Bone marrow (tissue), 2 donors: ENCODE measurements around the gene PAX7.

ENCODE experiments used
- DNase-seq, 2 donors: peaks; one replicate each; lab custom pipeline; 2025; lab: John Stamatoyannopoulos, UW

PAX7 gene

DNA sequence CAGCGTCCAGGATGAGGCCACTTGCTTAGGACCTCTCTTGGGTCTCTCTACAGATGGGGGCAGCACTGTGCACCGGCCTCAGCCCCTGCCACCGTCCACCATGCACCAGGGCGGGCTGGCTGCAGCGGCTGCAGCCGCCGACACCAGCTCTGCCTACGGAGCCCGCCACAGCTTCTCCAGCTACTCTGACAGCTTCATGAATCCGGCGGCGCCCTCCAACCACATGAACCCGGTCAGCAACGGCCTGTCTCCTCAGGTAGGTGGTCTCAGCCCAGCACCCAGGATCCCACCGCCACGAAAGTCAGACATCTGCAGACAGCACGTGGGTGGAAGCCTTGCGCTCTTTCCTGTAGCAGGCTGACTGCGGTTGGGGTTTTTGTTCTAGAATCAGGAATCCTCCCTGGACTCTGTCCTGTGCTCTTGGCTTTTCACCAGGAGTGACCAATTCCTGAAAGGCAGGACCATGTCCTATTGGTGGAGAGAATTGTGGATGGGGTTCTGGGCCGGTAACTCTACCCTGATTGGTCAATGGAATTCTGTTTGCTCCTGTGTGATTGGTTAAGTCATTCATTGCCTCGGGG, 72.5 kb downstream of the PAX7 start:
- no peak for DNase-seq

DNA sequence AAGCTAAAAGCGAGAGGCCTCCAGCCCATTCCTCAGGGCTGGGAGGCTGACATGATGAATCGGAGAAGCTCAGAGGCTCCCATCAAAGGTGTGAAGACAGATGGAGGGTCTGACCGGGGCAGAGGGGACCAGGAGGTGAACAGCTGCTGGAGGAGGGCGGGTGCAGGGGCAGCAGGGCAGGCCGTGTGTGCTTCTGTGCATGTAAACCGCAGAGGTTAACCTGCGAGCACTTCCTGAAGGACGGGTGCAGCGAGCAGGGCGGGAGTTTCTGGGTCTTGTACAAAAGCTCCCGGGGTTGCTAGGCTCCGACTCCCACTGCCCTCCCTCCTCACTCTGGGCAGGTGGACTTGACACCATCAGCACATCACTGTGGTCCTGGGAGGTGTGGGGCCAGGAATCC, 75.2 kb downstream of the PAX7 start:
- DNase-seq: no peak

DNA sequence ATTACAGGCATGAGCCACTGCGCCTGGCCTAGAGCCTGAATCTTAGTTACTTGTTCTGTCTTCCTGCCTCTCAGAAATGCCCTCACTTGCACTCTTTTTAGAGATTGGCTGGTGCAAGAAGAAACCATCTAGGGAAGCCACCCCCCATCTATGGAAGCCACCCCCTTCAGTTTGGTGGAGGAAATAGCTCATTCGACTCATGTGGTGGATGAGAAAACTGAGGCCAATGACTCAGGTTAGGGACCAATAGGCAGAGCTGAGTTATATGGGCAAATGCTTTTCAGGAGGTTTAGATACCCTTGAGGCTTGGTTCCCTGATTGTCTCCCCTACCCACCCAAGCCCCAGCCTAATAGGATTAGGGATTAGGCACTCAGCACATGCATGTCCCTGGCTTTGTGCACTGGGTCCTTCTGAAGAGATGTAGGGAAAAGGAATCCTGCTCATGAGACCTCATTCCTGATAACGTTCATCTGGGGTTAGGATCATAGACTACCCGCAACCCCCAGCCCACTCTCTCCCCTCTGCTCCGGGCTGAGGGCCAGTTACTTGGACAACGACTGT, 77.1 kb downstream of the PAX7 start:
- DNase-seq: no peak

DNA sequence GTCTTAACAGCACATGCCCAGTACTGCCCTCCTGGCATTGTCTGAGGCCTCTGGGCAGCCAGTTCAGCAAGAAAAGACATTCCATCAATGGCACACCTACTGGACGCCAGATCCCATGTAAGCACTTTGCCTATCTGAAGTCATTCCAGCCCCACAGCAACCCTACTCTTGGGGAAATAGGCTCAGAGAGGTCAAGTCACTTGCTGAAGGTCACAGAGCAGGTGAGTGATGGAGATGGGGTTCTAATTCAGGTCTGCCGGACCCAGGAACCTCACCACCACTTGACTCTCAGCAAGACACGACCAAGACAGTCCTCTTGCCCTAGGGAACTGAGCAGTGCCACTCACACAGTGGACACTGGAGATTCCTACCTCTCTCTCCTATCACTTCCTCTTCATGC, 79.4 kb downstream of the PAX7 start:
- DNase-seq: no peak

DNA sequence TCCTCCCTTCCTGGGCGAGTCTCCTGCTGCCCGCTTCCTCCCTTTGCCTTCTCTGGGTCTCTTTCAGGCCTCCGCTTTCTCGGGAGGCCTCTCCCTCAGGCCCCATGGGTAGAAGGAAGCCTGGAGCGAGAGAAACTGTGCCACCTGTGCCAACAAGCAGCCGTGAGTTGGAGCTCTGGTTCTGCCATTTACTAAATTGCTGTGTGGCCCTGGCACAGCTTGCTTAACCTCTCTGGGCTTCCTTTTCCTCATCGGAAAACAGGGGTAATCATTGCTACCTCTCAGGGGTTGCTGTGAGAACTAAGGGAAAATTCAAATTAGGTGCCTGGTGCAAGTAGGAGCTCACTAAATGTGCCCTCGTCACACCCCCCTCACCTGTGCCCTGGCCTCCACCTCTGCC, 80.4 kb downstream of the PAX7 start:
- DNase-seq: no peak

DNA sequence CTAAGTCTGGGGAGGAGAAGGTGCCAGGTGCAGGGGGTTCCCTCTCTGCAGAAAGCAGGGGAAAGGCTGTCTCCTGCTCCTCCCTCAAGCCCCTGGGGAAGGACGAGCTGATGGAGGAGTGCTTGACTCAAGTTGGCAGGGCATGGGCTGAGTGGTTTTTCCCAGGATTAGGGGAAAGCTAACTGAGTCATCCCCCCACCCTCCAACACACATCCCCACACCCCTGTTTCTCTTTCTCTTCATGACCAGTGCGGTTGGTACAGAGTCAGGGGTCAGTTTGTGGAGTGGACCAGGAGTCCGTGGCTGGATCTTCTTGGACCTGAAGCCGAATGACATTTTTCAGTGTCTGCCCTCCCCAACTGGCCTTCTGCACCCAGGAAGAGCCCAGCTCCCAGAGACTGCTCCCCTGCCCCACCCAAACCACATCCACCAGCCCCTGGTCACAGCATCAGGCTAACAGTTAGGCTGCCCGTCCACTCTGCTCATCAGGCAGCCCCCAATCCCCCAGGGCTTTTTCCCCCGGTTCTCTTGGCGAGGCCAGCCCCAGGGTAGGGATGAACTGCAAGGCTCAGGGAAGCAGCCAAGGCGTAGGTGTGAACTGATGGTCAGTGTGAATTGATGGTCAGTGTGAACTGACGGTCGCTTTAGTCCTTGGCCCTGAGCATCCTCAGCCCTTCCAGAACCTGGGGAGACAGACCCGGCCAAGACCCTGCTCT, 81.0 kb downstream of the PAX7 start:
- no peak for DNase-seq

DNA sequence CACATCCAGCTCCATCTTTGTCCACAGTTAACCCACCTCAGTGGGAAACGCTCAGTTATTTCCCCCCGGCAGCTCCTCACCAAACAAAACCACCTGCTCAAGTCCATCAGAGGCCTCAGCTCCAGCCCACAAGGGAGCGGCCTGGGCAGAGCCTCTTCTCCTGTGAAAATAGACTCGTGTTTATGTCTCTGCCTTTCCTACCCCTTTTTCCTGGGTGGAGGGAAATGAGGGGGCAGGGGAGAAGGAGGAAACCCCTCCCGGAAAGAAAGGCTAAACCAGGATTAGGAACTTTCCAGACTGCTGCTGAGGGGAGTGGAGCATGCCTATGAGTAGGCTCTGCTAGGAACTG, 81.6 kb downstream of the PAX7 start:
- no peak for DNase-seq

DNA sequence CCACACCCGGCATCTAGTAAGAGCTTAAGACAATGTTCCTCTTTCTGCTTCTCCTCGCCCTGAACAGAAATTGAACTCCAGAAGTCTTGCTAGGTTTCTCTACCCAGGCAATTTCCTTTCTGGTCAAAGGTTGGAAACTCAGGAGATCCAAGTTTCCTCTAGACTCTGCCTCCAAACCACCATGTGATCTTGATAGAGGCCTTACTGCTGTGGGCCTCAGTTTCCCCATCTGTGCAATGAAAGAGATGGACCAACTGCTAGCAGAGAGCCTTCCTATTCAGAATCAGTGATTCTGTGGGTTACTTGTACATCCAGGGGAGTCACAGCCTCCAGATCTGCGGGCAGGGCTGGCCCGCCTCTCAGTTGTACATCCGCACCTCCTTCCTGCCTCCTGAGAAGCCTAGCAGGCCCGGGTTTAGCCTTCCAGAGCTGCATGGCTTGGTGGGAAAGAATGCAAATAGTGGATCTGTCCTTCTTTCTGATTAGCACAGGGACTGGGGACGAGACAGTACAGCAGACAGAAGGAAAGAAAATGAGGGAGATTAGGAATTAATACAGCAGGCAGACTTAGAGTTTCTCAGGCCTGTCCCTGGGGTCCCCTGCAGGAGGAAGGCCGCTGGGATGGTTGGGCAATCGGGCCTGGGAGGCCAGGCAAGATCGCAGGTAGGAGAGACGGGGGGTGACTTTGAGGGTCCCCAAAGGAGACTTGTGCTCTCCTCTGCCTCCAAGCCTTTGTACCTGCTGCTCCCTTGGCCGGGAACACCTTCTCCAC, 83.9 kb downstream of the PAX7 start:
- no peak for DNase-seq

DNA sequence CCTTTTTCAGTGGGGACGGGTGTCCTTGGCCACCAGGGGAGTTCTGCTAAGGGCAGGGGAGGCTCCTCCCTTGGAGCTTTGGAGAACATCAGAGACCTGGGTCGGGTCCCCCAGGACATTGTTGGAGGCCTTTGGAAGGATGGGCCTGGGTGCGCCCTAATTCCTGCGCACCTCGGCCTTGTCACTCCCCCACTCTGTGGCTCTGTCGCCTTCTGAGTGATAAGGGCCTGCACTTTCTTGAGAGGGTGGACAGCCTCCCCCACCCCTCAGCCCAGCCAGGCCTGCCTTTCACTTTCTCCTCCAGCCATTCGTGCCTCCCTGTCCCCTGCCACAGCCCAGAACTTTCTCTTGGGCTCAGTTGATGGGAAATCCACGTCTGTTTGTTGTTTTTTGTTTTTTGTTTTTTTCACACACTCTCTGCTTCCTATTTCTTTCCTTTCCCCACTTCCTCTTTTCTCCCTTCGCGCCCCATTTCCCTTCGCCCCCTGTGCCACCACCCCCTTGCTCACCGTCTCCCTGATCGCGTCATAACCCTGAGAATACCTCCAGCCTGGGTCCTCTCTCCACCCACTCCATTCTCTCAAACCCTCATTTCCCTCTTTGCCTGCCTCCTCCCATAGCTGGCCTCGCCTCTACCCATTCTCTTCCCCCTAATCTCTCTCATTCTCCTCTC, 85.6 kb downstream of the PAX7 start:
- no peak for DNase-seq

DNA sequence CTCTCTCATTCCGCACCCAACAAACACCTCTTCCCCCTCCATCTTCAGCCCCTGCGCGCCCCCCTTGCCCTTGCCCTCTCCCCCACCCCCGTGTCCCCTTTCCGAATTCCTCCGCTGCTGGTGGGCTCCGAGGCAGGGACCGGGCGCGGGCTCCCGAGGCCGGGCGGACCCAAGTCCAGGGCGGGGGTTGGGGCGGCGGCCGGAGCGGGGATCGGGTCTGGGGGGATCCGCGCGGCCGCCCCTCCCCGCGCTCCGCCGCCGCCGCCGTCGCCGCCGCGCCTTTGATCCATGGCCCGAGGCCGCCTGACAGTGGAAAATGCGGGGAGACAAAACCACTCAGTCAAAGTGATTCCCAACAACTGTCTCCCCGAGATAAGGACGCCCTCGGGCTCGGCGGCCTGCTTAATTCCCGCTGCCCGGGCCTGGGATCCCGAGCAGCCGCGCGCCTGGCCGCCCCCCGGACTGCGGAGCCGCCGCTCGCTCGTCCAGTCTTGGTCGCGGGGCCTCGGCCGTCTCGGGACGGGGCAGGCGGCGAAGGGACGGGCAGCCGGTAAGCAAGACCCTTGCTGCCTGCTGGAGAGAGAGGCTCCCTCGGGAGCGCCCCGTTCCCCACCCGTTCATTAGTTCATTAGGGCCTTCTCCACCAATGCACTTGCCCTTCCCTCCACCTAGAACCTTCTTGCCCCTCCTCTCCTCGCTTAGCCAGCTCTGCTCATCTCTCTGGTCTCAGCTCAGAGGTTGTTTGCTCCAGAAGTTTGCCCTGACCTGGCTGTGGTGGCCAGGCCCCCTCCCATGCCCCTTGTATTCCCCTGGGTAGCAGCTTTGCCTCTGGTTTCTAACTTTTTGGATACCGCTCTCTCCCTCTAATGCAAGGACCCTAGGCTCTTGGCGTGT, 86.4 kb downstream of the PAX7 start:
- no peak for DNase-seq

DNA sequence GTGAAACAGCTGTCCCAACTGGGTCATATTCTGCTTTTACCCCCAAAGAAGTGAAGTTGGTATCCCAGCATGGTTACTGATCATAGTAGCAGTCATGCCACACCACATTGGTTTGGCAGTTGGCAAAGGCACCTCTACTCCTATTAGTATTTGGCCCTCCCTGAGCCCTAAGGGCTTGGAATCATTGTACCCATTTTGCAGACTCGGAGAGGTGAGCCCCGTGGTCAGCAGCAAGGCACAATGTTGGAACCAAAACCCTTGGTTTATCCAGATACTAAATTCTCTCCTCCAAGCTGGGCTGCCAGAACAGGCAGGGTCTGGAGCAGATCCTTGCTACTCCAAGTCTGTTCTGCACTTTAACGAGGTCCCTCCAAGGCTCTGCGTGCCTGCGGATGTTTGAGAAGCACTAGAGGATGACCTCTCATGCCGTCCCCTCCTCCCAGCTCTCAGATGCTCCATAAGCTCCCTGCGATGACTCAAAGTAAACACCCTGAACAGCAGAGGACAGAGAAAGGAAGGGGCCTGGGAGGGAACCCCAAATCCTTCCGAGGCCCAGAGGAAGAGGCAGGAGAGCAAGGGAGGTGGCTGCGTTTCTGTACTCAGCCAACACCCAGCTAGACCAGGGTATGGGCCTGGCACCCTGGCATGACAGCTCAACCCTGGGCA, 89.3 kb downstream of the PAX7 start:
- DNase-seq: no peak

DNA sequence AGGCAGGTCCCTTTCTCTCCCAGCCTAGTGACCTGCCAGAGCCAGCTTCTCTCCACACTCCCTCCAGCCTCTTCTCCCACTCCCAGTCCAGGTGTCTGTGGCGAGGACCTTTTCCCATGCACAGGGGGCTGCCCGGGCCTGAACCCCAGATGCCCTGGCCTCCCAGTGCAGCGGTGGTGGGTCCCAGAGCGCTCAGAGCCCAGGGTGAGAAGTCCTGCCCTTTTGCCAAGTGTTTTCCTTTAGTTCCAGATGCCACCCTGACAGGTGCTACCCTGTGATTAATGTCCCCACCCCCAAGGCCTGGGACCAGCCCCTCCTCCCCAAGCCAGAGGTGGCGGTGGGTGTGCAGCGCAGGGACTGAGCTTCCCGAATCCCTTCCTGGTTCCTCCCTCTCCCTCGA, 90.4 kb downstream of the PAX7 start:
- no peak for DNase-seq

DNA sequence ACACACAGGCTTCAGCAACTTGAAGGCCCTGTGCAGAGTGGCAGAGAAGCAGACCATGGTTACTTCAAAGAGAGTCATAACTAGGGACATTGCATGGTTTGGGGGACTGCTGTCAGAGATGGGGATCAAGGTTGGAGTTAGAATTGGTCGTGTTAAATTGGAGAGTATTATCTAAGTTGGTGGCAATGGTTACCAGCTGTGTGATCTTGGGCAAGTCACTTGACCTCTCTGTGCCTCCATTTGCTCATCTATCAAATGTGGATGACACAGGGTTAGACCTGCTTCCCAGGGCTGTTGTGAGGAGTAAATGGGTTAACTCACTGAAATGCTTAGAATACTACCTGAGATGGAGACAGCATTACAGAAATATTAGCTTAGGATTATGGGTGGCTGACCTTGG, 91.1 kb downstream of the PAX7 start:
- no peak for DNase-seq

DNA sequence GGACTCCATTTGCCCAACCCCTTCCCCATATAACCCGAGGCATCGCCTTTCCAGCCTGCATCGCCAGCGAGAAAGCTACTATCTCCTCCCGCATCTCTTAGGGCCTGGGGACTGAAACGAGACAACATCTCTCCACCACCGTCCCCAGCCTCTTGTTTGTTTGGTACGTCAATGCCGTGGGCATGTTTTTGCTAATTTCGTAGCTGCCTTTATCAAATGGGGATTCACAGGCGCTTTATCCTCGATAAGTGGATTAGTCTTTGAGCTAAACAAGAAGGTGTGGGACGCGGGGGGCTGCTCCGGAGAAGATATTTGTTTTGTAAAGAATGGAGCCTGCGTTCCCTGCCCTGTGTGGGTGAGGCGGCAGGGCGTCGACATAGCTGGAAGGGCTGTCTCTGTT, 91.6 kb downstream of the PAX7 start:
- DNase-seq: no peak

DNA sequence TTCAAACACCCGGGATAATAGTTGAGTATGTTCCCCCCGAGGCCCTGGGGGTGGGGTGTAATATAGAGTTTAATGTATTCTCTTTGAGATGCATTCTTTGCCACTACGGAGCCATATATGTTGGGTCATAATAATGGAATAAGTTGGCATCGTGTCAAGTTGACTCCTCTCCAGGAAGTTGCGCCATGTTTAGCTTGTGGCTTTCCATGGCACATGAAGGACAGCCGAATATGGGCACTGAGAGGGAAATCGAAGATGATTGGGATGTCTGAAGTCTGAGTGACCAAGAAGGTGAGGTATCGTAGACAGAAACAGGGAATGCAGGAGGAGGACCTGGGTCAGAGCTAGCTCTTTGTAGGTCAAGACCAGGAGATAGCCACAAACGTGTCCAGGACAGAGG, 92.6 kb downstream of the PAX7 start:
- no peak for DNase-seq

DNA sequence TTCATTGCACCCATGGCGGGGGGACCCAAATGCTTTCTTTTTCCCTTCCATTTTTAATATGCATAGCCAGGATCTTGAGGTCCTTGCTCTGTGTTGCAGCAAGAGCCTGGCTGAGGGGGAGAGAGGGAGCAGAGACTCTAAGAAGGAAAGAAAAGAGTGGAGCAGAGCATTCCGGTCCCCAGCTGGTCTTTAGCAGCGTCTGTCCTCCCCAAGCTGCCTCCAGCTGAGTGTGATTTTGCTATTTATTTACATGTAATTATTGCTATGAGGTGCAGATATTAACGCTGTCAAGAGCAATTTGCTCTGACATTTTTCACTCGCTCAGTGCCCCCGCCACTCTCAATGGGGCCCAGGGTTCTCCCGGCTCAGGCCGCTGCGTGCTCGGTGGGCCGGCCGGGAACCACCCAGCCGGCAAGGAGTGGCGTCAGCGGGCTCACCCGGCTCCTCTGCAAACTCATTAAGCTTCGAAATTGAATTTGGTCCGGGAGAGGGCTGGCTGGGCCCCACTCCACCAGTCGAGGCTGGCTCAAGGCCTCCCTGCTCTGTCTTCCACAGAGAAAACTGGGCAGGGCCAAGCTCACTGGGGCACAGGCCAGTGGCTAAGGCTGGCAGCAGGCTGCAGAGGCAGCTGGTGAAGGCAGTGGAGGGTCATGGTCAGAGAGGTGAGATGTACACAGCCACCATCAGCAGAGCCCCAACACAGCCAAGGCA, 93.2 kb downstream of the PAX7 start:
- no peak for DNase-seq

DNA sequence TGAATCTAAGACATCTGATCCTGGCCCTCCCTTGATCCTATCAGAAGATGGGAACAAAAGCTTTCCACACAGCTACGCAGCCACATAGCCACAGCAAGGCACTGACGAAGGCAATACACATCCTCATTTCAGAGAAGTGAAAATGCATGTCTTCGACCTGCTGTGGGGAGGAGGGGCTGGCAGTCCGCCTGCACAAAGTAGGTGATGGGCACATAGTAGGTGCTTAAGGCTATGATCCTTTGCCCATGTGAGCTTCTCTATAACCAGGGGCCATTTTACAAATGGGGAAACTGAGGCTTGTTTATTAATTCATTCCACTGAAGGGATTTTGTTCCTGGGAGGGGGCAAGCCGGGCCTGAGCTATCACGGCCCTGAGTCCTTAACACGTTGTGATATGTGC, 94.2 kb downstream of the PAX7 start:
- DNase-seq: no peak

DNA sequence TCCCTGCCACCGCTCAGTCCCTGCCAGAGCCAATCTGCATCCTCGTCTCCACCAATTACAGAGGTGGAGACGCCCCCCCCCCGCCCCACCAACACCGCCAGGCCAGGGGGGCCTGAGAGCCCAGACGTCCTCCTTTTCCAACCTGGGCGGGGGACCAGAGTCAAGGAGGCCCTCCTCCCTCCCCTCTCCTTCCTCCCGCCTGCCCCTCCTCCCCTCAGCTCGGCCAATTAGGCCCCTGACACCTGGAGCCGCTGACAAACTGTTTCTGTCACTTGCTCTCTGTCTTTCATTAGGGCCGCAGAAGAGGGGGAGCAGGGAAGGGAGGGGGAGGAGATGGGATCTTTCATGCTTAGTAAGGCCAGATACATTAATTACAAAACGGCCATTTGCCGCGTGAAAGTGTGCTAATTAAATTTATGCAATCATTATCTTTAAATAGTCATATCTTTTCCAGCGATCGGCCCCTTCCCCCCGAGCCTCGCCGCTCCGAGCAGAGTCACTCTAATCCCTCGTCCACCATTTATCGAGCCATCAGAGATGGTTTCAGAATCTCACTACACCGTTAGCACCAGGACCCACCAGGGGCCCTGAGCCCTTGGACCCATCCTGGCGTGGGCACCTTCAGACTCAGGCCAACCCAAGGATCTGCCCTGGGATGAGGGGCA, 94.7 kb downstream of the PAX7 start:
- no peak for DNase-seq

DNA sequence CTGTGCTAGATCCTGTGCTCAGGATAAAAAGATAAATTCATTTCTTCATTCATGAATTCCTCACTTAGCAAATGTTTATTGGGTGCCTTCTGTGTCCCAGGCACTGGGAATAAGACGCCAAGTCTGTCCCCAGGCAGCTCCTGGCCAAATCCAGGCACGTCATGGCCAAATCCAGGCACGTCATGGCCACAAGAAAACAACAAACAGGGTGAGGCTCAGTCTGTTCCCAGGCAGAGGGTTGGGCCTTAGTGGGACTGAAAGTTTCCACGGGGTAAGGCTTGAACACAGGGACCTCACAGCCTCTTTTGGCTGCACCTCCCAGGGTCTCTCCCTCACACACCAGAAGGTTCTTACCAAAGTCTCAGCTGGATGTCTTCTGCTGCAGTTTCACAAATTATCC, 95.7 kb downstream of the PAX7 start:
- DNase-seq: no peak

DNA sequence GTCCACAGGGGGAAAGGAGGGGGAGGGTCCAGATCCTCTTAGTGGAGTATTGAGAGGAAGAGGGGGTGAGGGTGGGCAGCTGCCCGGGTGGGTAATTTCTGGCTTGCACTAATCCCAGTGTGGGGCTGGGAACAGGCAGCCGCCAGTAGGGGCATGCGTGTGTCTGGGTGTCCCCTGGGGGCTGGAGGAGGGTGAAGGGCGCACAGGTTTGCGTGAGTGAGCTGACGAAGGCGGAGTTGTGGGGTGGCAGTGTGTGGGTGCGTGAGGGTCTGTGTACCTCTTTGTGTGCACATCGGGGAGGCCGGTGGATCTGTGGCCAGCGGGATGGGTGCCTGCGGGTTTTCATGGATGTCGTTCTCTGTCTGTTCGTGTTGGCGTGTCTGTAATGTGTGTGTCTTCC, 97.3 kb downstream of the PAX7 start:
- DNase-seq: no peak
